ENCODE results near the gene RABGAP1L.

GRCh38 chr1:174958396-174958795 lies 799.1 kb downstream of the RABGAP1L start:
- no peak for TF ChIP-seq POLR2AphosphoS5 (IDR thresholded peaks at IDR 0.05; ENCODE audit: borderline replicate concordance, low read depth, low read length)
- TF ChIP-seq EZH2 (IDR thresholded peaks at IDR 0.05), result no peak
